Stimulated activated CD4-positive, alpha-beta T cell treated with anti-CD3 and anti-CD28 coated beads, Interleukin-15, amount 100 ng/mL, for 1 hour (primary cell): ENCODE measurements around the gene TRIM47.

Experiments used
- DNase-seq, 2 donors: peaks; one replicate each; pipeline ENCODE4 v3.0.0-alpha.2; 2020; ENCODE audit warnings: low read depth in 1 of 2, low spot score in 1 of 2

TRIM47 gene

DNA sequence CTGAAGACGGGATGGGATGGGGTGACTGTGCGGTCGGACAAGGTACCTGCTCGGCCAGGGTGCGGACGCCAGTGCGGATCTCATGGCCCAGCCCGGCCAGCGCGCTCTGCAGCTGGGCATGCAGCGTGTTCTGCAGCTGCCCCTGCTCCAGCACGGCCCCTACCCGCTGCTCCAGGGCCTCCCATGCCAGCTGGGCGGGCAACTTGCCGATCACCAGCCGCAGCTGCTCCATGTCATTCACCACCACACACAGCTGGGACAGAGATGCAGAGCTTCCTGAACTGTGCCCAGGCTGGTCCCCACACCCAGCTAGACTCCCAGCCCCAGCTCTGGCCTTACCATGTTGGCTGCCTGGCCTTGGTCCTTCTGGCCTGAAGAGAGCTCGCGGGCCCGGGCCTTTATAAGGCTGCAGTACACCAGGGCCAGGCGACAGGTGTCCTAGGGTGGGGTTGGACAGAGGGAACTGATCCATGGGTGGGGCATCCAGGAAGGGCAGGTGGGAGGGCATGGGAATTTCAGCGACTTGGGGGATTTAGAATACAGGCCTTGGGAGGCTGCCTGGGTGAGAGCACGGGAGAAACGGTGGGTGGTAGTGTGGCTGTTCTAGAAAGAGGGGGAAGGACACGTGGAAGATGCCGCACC, 44.0 kb downstream of the TRIM47 start:
- DNase-seq, result no peak

DNA sequence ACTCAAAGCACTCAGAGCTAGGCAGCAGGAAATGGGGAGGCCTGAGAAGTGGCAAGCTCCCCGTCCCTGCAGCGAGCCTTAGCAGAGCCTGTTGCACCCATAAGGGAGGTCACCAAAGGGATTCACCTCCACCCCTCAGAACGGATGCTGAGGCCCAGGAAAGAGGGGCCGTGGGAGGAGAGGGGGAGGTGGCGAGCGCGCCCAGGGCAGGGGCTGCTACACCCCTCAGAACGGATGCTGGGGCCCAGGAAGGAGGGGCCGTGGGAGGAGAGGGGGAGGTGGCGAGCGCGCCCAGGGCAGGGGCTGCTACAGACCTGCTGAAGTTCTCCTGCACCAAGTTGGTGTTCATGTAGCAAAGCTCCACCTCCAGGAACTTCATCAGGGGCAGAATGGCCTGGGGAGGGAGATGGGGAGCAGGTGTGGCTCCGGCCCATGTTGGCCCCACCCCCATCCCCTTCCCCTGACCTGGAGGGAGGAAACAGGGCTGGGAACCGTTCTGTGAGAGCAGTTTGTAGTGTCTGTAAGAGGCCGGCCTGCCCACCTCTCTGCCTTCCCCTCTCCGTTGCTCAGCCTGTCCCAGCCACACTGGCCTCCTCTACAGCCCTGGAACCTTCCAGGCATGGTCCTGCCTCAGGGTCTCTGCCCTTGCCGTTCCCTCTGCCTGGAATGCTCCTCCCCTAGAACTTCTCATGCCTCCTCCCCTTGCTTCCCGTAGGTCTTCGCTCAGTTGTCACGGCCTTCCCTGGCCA, 45.6 kb downstream of the TRIM47 start:
- no peak for DNase-seq

DNA sequence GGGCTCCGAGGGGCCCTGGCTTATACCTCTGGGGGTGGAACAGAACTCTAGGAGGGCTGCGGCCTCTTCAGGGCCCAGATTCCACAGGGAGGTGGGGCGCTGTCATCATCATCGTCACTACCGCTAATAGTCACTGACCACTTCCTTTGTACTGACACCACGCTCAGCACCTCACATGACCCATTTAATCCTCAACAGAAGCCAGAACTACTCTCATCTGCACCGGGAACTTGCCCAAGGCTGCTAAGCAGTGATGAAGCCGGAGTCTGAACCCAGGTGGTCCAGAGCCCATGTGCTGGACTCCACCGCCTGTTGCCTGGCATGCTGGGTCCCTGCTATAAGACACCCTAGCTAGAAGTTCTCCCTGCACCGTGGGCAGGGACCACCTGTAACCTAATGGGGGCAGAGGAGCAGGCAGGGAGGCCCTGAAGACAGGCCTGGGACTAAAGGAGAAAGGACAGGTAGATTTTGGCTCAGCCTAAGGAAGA, 46.2 kb downstream of the TRIM47 start:
- DNase-seq, result no peak

DNA sequence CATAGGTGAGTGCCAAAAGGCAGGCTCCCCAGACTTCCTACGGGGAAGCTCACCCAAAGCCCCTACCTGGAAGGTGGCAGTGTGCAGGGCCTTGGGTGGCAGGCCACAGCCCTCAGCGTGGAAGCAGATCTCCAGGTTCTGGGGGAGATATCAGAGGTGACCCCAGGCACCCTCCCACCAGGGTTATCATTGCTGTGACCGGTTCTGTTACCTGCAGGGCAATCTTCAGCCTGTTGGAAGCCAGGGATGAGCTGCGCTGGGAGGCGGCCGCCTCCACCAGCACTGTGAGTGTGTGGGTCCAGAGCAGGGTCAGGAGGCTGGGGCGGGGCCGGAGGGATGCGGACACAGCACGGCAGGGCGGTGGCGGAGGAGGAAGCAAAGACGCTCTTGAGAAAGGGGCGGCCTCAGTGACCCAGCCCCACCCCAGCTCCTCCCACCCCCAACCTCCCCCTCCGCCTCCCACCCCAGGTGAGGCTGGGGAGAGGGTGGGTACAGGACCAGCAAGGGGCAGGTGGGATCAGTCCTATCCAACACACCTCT, 47.3 kb downstream of the TRIM47 start:
- DNase-seq, result no peak

DNA sequence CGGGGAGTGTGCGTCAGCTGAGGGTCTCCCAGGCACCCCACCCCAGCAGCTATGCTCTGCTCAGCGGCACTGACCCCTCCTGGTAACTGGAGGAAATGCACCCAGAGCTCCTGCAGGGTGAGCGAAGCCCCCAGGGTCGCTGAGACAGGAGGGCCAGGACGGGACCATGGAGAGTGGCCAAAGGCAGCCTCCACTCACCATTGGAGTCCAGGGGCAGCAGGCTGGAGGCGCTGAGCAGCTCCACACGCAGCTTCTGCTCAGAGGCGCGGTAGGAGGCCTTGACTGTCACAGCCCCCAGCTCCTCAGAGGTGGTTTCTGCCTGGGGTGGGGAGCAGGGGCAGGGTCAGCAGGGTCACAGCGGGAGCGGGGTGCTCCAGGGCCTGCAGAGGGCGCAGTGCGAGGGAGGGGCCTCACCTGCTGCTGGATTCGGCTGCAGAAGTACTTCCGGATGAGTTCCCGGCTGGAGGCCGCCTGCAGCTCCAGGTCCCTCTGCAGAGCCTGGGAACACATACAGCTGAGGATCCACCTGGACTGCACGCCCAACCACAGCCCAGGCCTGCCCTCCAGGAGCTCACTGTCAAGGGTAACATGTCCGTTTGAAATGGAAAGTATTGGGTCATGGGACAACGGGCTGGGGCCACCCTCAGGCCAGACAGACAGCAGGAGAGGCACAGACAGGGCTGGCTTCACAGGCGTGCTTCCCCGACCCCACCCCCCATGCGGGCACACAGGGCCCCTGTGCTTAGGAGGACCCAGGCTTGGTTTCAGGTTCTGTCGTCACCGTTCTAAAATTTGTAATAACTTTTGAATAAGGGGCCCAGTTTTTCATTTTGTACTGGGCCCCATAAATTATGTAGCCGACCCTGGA, 48.0 kb downstream of the TRIM47 start:
- DNase-seq, result peak in 1 of 2 donors; percentile 33

DNA sequence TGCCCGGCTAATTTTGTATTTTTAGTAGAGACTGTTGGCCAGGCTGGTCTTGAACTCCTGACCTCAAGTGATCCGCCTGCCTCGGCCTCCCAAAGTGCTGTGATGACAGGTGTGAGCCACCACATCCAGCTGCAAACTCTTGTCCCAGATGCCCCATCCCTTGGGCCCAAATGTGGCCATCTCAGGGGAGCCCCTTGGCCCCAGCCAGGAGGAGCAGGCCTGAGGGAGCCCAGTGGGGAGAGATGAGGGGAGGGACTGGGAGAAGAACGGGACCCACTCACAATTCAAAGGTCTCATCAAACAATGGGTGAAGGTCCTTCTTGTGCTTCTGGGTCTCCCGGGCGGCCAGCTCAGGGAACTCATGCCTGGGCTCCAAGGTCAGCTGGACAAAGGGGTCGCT, 48.6 kb downstream of the TRIM47 start:
- no peak for DNase-seq

DNA sequence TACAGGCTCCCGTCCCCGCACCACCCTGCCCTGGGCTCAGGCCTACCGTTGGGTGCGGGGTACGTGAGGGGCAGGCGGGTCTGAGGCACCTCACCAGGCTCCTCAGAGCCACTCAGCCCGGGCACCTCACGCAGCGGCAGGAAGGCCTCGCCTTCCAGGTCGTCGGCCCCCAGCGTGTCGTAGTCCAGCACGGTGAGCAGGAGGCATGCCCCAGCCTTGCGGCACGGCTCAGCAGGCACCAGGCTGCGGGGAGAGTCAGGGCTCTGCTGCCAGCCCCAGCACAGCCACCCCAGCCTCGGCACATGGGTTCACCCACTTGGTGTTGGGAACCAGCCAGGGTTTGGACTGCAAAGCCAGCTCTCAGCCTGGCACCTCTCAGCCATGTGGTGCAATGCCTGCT, 49.6 kb downstream of the TRIM47 start:
- DNase-seq, result no peak

DNA sequence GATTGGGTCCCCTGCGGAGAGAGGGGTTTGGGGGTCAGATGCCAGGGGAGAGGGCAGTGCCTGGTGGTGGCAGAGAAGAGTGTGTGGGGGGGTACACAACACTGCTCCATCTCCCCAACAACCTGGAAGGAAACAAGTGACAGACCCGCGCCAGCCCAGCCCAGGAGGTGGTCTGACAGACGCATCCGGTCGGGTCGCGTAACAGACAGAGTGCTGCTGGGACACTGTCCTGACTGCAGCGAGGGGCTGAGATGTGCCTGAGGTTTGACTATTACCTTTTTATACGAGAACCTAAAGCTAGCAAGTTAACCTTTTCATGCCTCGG, 50.3 kb downstream of the TRIM47 start:
- no peak for DNase-seq

DNA sequence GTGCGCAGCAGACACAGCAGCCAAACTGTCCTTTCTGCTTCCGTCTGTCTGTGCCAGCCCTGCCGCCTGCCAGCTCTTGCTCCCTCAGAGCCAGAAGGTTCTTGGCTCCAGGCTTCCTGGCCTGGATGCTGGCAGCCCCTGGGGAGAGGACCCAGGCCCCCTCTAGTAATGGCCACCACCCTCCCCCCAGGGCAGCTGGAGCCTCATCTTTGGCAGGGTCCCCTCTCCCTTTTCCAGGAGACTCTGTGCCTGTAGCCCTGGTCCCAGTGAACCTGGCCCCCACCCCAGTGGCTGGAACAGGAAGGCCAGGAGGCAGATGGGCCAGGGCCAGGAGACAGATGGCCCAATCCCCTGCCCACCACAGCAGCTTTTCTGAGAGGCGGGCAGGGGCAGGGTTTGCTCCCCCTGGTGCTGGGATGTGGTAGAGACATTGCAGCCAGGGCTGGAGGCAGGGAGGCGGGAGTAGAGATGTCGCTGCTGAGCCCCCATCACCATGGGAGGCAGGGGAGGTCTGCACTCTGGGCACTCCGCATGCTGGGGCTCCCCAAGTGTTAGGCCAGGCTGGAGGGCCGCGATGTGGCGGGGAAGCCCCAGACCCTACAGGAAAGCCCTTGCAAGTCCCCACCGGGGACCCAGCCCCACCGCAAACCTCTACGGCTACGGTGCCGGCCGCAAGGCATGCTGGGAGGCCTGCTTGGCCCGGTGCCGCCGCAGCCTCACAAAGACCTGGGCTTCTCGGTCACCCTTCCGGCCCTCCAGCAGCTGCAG, 50.9 kb downstream of the TRIM47 start:
- DNase-seq, result peak in 1 of 2 donors; percentile 53

DNA sequence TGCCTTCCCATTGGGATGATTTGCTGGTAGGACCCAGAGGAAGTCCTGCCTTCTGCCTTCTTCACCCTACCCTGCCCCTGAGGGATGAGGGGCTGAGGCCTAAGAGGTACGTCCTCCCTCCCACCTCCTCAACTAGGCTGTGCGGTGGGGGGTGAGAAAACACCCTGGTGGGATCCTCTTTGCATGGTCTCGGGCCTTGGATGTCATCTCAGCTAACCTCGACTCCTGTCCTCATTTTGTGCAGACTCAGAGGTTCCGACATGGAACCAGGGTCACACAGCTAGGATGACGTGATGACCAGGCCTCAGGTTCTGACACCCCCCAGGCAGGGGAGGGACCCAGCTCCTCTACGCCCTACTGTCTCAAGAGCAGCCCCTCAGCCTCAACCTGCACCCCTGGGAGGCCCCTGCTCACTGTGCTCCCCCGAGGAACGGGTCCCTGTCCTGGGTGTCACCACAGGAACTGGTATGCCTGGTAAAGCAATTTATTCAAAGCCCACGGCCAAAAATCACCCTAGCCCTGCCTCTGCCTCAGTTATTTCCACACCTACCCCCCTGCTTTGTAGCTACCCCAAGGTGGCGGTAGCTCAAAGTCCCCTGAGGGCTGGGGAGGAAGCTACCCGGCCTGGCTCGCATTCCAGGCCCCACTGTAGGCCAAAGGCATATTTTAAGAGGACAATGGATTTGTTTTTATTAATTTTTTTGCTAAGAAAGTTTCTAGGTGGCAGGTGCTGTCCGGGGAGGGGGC, 51.6 kb downstream of the TRIM47 start:
- no peak for DNase-seq

DNA sequence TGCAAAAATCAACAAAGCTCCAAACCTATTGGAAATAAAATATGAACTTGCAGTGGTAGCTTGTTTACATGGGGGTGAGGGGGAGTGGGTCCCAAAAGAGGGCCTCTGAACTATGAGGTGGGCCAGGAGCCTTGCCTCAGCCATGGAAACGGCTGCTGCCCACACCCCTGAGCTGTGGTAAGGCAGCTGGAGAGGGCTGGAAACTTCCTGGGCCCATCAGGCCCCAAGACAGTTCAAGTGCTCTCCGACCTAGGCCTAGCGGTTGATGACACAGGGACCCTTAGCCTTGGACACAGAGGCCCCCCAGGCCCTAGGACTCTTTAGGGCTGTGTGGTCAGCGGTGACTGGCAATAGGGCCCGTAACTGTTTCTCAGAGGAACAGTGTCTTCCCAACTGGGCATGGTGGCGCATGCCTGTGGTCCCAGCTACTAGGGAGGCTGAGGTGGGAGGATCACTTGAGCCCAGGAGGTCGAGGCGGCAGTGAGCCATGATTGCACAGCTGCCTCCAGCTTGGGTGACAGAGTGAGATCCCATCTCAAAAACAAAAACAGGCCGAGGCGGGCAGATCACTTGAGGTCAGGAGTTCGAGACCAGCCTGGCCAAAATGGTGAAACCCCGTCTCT, 52.5 kb downstream of the TRIM47 start:
- no peak for DNase-seq

DNA sequence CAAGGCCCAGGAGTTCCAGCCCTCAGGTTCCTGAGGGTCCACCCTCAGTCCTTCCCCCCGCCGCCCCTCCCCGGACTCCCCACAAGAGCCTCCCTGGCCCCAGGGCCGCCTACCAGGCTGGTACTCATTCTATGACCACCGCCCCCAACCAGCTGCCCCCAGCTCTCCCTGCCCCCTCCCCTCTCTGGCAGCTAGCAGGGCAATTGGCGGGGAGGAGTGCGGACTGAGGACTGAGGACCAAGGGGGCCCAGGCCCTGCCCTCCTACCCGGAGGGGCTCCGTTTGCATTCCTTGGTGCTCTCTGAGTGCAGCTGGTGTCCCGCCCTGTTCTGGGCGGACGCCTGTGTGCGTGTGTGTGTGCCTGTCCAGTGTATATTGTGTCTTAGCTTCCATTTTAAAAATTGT, 53.2 kb downstream of the TRIM47 start:
- no peak for DNase-seq

DNA sequence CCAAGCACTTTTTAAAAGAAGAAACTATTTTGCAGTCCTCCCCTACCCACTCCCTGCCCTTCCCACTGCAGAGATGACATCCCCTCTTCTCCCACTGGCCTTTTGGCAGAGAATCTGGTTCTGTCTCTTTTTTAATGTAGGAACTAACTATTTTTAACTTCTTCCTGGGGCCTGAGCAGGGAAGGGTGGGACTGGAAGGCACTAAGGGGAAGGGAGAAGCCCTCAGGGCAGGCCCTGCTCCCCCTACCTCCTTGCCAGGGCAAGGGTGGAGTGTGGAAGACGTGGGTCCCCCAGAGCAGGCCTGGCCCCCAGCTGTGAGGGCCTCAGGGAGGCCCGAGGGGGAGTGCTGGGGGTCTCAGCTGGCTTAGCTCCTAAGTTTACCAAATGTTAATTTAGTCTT, 53.7 kb downstream of the TRIM47 start:
- no peak for DNase-seq
